ENCODE data around the gene PNPO.
"Not testable (repeated sequence)": the region's sequence is repeated elsewhere in the genome, so short reads cannot be mapped to it uniquely, and the experiment has no call there.

PNPO gene

GRCh38 chr17:47975189-47975822, 33.9 kb downstream of the PNPO start:
- DNase-seq (ENCODE audit: low read depth): no peak

- no peak for DNase-seq (ENCODE audit: low read depth)
Observed at GRCh38 chr17:47975823-47976205, 34.4 kb downstream of the PNPO start.

GRCh38 chr17:47978324-47978723, 37.0 kb downstream of the PNPO start:
- DNase-seq (ENCODE audit: low read depth): no peak

- DNase-seq (ENCODE audit: low read depth): no peak
Observed at GRCh38 chr17:47980541-47980940, 39.2 kb downstream of the PNPO start.

GRCh38 chr17:47981462-47981861, 40.1 kb downstream of the PNPO start:
- DNase-seq (ENCODE audit: low read depth): no peak

- no peak for DNase-seq (ENCODE audit: low read depth)
Observed at GRCh38 chr17:47982091-47982617, 40.8 kb downstream of the PNPO start.

GRCh38 chr17:47982645-47983390, 41.4 kb downstream of the PNPO start:
- no peak for DNase-seq (ENCODE audit: low read depth)

GRCh38 chr17:47983492-47984223, 42.3 kb downstream of the PNPO start:
- DNase-seq (ENCODE audit: low read depth): no peak

- DNase-seq (ENCODE audit: low read depth): no peak
Observed at GRCh38 chr17:47986520-47986919, 45.1 kb downstream of the PNPO start.

GRCh38 chr17:47987240-47987835, 46.0 kb downstream of the PNPO start:
- no peak for DNase-seq (ENCODE audit: low read depth)

- DNase-seq (ENCODE audit: low read depth): not testable (repeated sequence)
Observed at GRCh38 chr17:47988445-47988844, 47.1 kb downstream of the PNPO start.

- DNase-seq (ENCODE audit: low read depth): no peak
Observed at GRCh38 chr17:47989159-47989558, 47.8 kb downstream of the PNPO start.

GRCh38 chr17:47989700-47990099, 48.3 kb downstream of the PNPO start:
- no peak for DNase-seq (ENCODE audit: low read depth)

- DNase-seq (ENCODE audit: low read depth): no peak
Observed at GRCh38 chr17:47990962-47991731, 49.8 kb downstream of the PNPO start.

- no peak for DNase-seq (ENCODE audit: low read depth)
Observed at GRCh38 chr17:47992216-47992615, 50.8 kb downstream of the PNPO start.

- no peak for DNase-seq (ENCODE audit: low read depth)
Observed at GRCh38 chr17:47993031-47993564, 51.7 kb downstream of the PNPO start.

GRCh38 chr17:47993964-47994363, 52.6 kb downstream of the PNPO start:
- no peak for DNase-seq (ENCODE audit: low read depth)

- DNase-seq (ENCODE audit: low read depth): no peak
Observed at GRCh38 chr17:47994724-47995123, 53.4 kb downstream of the PNPO start.

GRCh38 chr17:47995241-47995935, 54.0 kb downstream of the PNPO start:
- DNase-seq (ENCODE audit: low read depth): no peak

GRCh38 chr17:47996201-47996600, 54.8 kb downstream of the PNPO start:
- DNase-seq (ENCODE audit: low read depth): no peak

- DNase-seq (ENCODE audit: low read depth): no peak
Observed at GRCh38 chr17:47997586-47997985, 56.2 kb downstream of the PNPO start.
